RPMI7951 (cell line): ENCODE results near the gene RASGEF1B. TPM values are rescaled to one million over a fixed set of nuclear protein-coding genes. Genes with fewer than 3 reads are reported as not detected.
A peak's percentile ranks its signal among the peaks of the same experiment; 100 is the strongest.

Source experiments
- DNase-seq: peaks from one replicate; pipeline ENCODE4 v3.0.0-alpha.2; 2012; ENCODE audit warnings: low read depth
- total RNA-seq: library from RNA; depleted of rRNA; stranded (reverse); fragments of >200 nt; shearing (Covaris generic); gene quantifications from 2 replicates; pipeline ENCODE4 v1.2.3, GENCODE V29; 2014; rRNA removed

RASGEF1B gene
- not detected in 2 replicates for total RNA-seq

GRCh38 chr4:81471588-81472280, at the start of gene RASGEF1B:
Gene RASGEF1B (minus strand): TSS chr4:81471907. CDS start chr4:81459508, 12,399 bp downstream.
- peak; percentile 48 for DNase-seq

GRCh38 chr4:81519856-81520255, 48.1 kb upstream of the RASGEF1B start:
- no peak for DNase-seq

GRCh38 chr4:81519427-81519773, 47.7 kb upstream of the RASGEF1B start:
- DNase-seq: no peak

DNA sequence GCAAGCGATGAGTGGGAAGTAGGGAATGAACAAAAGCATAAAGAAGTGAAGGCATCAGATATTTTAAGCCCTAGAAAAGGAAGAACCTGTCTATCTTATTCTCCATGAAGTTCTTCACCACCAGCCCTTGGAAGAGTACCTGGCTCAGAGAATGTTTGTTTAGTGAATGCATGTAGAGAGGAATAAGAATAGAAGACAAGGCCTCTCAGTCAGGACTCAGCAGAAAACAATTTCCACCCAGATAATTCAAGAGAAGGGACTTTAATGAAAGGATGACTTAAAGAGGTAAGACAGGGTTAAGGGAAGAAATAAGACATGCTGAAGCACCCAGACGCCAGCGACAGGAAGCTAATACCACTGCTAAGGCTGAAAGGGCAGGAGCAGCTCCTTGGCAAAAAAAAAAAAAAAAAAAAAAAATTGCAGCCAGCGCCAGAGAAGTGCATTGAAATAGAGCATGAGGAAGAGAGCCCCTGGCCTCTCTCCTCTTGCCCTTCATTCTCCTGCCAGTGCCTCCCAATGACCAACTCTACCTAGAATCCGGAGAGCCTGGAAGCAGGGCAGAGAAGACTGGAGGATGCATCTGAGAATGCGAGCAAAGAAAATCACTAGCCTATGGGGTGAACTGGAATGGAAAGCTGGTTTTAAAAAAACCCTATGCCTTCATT, 47.2 kb upstream of the RASGEF1B start:
- no peak for DNase-seq

DNA sequence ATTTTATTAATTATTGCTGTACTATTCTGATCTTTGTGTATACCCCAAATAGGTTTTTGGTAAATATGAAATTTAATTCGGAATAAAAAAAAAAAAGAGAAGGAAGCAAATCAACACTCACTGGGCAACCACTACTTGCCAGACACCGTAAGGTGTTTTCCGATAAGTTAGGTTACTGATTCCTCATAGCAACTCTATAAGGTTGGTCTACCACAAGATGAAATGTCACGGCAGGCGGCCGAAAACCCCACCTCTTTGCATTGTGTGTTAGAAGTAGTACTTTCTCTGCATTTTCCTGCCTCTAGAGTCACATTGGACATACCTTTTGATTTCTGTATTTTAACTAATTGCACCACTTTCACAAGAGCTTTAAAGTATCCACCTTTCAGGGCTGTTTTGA, 44.5 kb upstream of the RASGEF1B start:
- no peak for DNase-seq

DNA sequence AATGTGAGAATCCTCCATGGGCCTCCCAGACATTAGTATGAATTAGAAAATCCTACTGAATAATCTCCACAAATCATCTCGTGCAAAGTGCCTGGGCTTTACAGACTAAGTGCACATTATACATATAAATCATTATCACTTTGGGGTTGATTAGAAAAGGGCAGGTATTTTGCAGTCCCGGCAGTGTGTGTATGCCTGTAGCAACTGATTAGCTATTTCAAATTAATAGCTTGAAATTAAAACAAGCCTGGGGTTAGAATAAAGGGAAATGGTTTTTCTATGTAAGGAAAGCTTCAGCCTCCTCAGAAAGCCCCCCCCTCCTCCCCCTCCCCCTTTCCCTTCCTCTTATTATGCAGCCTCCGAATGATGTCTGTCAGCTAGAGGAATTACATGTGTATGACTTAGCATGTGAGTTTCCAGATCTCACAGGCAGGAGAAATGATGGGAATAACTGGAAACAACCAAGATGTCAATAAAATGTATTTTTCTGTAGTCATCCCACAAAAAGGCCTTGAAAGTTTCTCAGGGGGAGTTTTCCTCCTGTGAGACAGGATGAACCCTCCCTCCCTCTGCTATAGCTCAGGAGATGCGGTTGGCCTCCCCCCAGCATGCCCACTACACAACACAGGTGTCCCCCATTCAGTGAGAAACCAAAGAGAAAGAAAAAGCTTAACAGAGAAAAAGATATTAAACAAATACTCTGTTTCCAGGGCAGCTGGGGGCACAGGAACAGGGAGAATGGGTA, 41.2 kb upstream of the RASGEF1B start:
- DNase-seq: no peak

- DNase-seq: no peak
Measured at GRCh38 chr4:81512001-81512756, 40.5 kb upstream of the RASGEF1B start.

- DNase-seq: no peak
Measured at GRCh38 chr4:81510643-81511178, 39.0 kb upstream of the RASGEF1B start.

DNA sequence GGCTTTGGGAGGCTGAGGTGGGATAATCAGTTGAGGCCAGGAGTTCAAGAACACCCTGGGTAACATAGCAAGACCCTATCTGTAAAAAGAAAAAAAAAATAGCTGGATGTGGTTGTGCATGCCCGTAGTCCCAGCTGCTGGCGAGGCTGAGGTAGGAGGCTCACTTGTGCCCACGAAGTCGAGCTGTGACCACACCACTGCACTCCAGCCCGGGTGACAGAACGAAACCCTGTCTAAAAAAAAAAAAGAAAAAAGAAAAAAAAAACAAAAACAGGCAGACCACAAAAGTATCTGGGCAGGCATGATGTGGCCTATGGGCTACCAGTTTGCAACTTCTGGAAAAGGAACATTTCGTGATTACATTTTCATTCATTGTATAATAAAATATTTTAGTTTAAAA, 38.1 kb upstream of the RASGEF1B start:
- no peak for DNase-seq

DNA sequence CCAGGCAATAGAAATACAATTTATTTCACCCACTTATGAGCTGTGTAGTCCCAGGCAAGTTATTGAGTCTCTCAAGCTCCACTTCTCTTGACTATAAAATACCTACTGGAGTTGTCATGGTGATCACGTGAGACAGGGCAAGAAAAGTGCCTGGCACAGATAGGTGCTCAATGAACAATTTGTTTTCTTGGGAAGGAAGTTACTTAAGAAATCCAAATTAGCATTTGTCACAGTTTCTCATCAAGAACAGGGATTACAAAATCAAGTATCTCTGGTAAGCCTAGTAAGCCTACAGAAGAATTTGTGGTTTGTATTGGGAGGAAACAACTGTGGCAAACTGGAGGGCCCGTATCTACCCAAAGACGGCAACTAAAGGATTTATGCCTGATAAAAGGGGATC, 37.5 kb upstream of the RASGEF1B start:
- DNase-seq: no peak

DNA sequence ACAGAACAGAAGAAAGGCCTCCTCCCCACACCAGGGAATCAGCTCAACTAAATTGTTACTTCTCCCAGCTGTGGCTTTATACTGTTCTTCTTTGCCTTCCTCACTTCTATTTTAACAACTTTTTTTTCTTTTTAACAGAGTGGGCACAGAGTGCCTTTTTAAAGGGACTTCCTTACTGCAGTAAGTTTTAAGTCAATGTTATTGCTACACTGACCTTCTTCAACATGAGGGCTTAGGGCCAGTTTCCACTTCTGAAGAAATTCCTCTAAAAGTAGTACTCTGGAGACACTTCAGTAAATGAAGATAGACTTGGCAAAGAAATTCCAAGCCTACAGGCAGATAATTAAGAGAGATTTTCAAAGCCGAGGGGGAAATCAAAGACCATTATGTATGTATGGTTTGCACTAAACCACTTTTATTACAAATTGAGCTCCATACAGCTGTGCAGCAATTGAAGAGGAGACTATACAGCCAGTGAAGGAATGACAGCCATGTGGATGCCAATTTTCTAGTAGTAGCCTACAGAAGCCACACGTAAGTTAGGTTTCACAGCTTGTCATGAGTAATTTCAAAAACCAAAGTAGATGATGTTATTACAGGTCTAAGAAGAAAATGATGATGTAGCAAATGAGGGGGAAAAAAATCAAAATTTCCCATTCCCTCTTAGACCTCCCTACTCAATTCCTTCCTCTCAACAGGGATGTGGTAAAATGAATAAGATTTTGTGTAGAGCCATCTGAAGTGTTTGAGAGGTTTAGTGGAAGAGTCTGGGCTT, 36.9 kb upstream of the RASGEF1B start:
- no peak for DNase-seq

- no peak for DNase-seq
Measured at GRCh38 chr4:81507530-81507929, 35.8 kb upstream of the RASGEF1B start.

- no peak for DNase-seq
Measured at GRCh38 chr4:81506731-81507130, 35.0 kb upstream of the RASGEF1B start.

- DNase-seq: no peak
Measured at GRCh38 chr4:81505726-81506125, 34.0 kb upstream of the RASGEF1B start.

DNA sequence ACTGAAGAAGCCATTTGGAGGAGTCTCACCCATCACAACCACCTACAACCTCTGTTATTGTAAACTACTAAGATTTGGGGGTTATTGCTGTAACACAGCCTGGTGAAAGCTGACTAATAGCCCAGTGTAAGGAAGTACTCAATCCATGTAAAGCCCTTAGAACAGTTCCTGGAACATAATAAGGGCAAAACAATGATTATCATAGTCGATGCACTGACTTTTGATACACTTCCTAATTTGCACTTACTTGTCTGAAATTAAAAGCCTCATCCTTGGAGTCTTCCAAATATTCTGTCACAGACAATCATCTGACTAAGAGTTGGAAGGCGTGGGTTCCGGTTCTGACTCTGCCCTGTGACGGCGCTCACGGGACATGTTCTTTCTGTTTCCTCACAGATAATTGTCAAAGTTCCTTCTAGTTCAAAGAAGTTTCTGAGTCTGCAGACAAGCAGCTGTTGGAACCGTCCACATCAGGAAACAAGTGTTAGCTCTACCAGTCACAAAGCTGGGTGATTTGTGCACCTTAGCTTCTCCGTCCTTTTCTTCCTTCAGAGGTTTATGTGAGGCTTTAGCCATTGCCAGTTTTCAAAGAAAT, 33.4 kb upstream of the RASGEF1B start:
- DNase-seq: no peak

DNA sequence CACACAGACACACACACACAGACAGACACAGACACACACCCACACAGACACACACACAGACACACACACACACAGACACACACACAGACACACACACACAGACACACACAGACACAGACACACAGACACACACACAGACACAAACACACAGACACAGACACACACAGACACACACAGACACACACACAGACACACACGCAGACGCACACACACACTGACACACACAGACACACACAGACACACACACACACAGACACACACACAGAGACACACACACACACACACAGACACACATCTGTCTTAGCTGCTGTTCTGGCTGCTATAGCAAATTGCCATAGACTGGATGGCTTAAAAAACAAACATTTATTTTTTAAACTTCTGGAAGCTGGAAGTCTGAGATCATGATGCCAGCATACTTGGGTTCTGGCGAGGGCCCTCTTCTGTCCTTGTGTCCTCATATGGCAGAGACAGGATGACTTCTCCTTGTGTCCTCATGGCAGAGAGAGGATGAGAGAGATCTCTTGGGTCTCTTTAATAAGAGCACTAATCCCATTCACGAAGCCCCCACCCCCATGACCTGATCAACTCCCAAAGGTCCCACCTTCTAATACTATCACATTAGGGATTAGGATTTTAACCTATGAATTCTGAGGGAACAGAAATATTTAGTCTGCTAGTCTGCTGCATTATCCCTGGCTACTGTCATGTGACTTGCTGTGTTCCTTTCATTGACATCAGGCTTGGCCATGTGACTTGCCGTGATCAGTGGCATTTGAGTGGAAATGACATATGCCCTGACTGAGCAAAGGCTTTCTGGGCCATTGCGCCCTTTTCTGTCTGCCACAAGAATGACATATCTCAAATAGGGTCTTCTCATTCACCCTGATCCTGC, 32.7 kb upstream of the RASGEF1B start:
- DNase-seq: no peak

- no peak for DNase-seq
Measured at GRCh38 chr4:81503586-81503985, 31.9 kb upstream of the RASGEF1B start.

GRCh38 chr4:81502564-81502963, 30.9 kb upstream of the RASGEF1B start:
- DNase-seq: no peak

GRCh38 chr4:81499840-81500239, 28.1 kb upstream of the RASGEF1B start:
- DNase-seq: no peak
